HUES48 (cell line): ENCODE results near the gene ZKSCAN7.
A peak's percentile ranks its signal among the peaks of the same experiment; 100 is the strongest.

ENCODE experiments used
- H3K27ac ChIP-seq: one replicate; pipeline ENCODE4 v1.7.0; 2013; ENCODE audit warnings: low read depth, low read length, inconsistent platforms
- H3K27me3 ChIP-seq: 2 replicates; pipeline ENCODE4 v1.6.1; 2013; ENCODE audit warnings: mild to moderate bottlenecking, low read length; ENCODE audit not compliant: control insufficient read depth, insufficient read depth
- H3K36me3 ChIP-seq: 2 replicates; pipeline ENCODE4 v1.6.1; 2013; ENCODE audit warnings: low read length; ENCODE audit not compliant: control insufficient read depth, insufficient read depth
- H3K4me1 ChIP-seq: 2 replicates; pipeline ENCODE4 v1.6.1; 2013; ENCODE audit warnings: mild to moderate bottlenecking, low read length; ENCODE audit not compliant: control insufficient read depth, insufficient read depth
- H3K4me3 ChIP-seq: 2 replicates; pipeline ENCODE4 v1.5.1; 2013; ENCODE audit warnings: mild to moderate bottlenecking, low read depth, low read length
- H3K9ac ChIP-seq: 2 replicates; pipeline ENCODE4 v1.6.1; 2013; ENCODE audit warnings: mild to moderate bottlenecking, low read depth, low read length, moderate library complexity
- H3K9me3 ChIP-seq: 2 replicates; pipeline ENCODE4 v1.6.1; 2013; ENCODE audit warnings: low read length; ENCODE audit not compliant: control insufficient read depth, insufficient read depth

Gene ZKSCAN7

GRCh38 chr3:44554626-44555592, at the start of gene ZKSCAN7:
TSS of gene ZKSCAN7 (plus strand) at chr3:44555193. CDS start at chr3:44557048, 1,855 bp downstream.
- H3K27me3 ChIP-seq, result peaks cover 27% of the 10 kb centered on the region
- peaks cover 9% of the 10 kb centered on the region for H3K4me1 ChIP-seq
- peaks cover 4% of the 10 kb centered on the region for H3K9me3 ChIP-seq
- H3K4me3 ChIP-seq, result peak within 1 kb of the TSS; percentile 87
- peaks cover 25% of the 10 kb centered on the region for H3K36me3 ChIP-seq
- peak within 1 kb of the TSS; percentile 79 for H3K9ac ChIP-seq
- peak within 1 kb of the TSS; percentile 55 for H3K27ac ChIP-seq

- Histone ChIP-seq H3K4me1 (peaks cover 18% of the 10 kb centered on the region; the same call in 1 of the 2 replicates), H3K36me3 (peaks cover 8% of the 10 kb centered on the region), H3K9ac (no peak overlapping the region), H3K27me3 (no peaks in the 10 kb centered on the region), H3K27ac (peak overlapping the region; percentile 55), H3K4me3 (no peak overlapping the region), H3K9me3 (peaks cover 6% of the 10 kb centered on the region)
These were observed 48.4 kb upstream of the ZKSCAN7 start for GRCh38 chr3:44506556-44506955.

- Histone ChIP-seq H3K27me3 (no peaks in the 10 kb centered on the region), H3K4me3 (no peak overlapping the region), H3K27ac (peak overlapping the region; percentile 55), H3K4me1 (peaks cover 20% of the 10 kb centered on the region; the same call in 1 of the 2 replicates), H3K9ac (no peak overlapping the region), H3K36me3 (0 out of 2 replicates have a peak, but pooled peaks cover 4% of the 10 kb centered on the region), H3K9me3 (peaks cover 2% of the 10 kb centered on the region; the same call in 1 of the 2 replicates)
These were observed 48.0 kb upstream of the ZKSCAN7 start for GRCh38 chr3:44506961-44507360.

- peak overlapping the region; percentile 98 for H3K4me3 ChIP-seq
- H3K9me3 ChIP-seq, result no peaks in the 10 kb centered on the region
- peaks cover 25% of the 10 kb centered on the region; the same call in 1 of the 2 replicates for H3K4me1 ChIP-seq
- no peaks in the 10 kb centered on the region for H3K27me3 ChIP-seq
- no peaks in the 10 kb centered on the region for H3K36me3 ChIP-seq
- no peak overlapping the region for H3K9ac ChIP-seq
- no peak overlapping the region for H3K27ac ChIP-seq
These were observed 45.5 kb upstream of the ZKSCAN7 start for GRCh38 chr3:44509393-44509921.

GRCh38 chr3:44510000-44510368, 45.0 kb upstream of the ZKSCAN7 start:
- Histone ChIP-seq H3K27me3 (no peaks in the 10 kb centered on the region), H3K4me1 (peaks cover 25% of the 10 kb centered on the region; the same call in 1 of the 2 replicates)

GRCh38 chr3:44511238-44511566, 43.8 kb upstream of the ZKSCAN7 start:
- H3K4me1 ChIP-seq, result peaks cover 25% of the 10 kb centered on the region; the same call in 1 of the 2 replicates
- no peaks in the 10 kb centered on the region for H3K36me3 ChIP-seq
- no peaks in the 10 kb centered on the region for H3K9me3 ChIP-seq
- peak overlapping the region; percentile 81; the same call in 1 of the 2 replicates for H3K9ac ChIP-seq
- peak overlapping the region; percentile 86 for H3K27ac ChIP-seq
- H3K27me3 ChIP-seq, result no peaks in the 10 kb centered on the region
- H3K4me3 ChIP-seq, result peak overlapping the region; percentile 98

More at GRCh38 chr3:44510000-44510368, 45.0 kb upstream of the ZKSCAN7 start:
- peak overlapping the region; percentile 74 for H3K9ac ChIP-seq
- no peaks in the 10 kb centered on the region for H3K9me3 ChIP-seq
- H3K36me3 ChIP-seq, result no peaks in the 10 kb centered on the region
- peak overlapping the region; percentile 98 for H3K4me3 ChIP-seq
- peak overlapping the region; percentile 76 for H3K27ac ChIP-seq

- no peak overlapping the region for H3K27ac ChIP-seq
- no peaks in the 10 kb centered on the region for H3K27me3 ChIP-seq
- H3K9ac ChIP-seq, result no peak overlapping the region
- no peak overlapping the region for H3K4me3 ChIP-seq
- no peaks in the 10 kb centered on the region for H3K36me3 ChIP-seq
- peaks cover 17% of the 10 kb centered on the region; the same call in 1 of the 2 replicates for H3K4me1 ChIP-seq
- no peaks in the 10 kb centered on the region for H3K9me3 ChIP-seq
These were observed 41.5 kb upstream of the ZKSCAN7 start for GRCh38 chr3:44513513-44513912.

- Histone ChIP-seq H3K4me1 (peaks cover 15% of the 10 kb centered on the region), H3K27ac (no peak overlapping the region), H3K27me3 (no peaks in the 10 kb centered on the region), H3K36me3 (no peaks in the 10 kb centered on the region), H3K9ac (no peak overlapping the region), H3K9me3 (no peaks in the 10 kb centered on the region), H3K4me3 (no peak overlapping the region)
These were observed 38.8 kb upstream of the ZKSCAN7 start for GRCh38 chr3:44516230-44516629.

GRCh38 chr3:44518782-44519156, 36.2 kb upstream of the ZKSCAN7 start:
- Histone ChIP-seq H3K27ac (no peak overlapping the region), H3K4me3 (no peak overlapping the region), H3K27me3 (no peaks in the 10 kb centered on the region), H3K9ac (no peak overlapping the region), H3K9me3 (no peaks in the 10 kb centered on the region), H3K36me3 (no peaks in the 10 kb centered on the region), H3K4me1 (peaks cover 7% of the 10 kb centered on the region; the same call in 1 of the 2 replicates)

GRCh38 chr3:44521721-44522120, 33.3 kb upstream of the ZKSCAN7 start:
- H3K27me3 ChIP-seq, result no peaks in the 10 kb centered on the region

GRCh38 chr3:44522494-44522933, 32.5 kb upstream of the ZKSCAN7 start:
- Histone ChIP-seq H3K9ac (no peak overlapping the region), H3K9me3 (no peaks in the 10 kb centered on the region), H3K36me3 (no peaks in the 10 kb centered on the region), H3K27ac (no peak overlapping the region), H3K27me3 (no peaks in the 10 kb centered on the region), H3K4me1 (peaks cover 7% of the 10 kb centered on the region; the same call in 1 of the 2 replicates), H3K4me3 (no peak overlapping the region)

More at GRCh38 chr3:44521721-44522120, 33.3 kb upstream of the ZKSCAN7 start:
- Histone ChIP-seq H3K4me3 (no peak overlapping the region), H3K4me1 (peaks cover 7% of the 10 kb centered on the region; the same call in 1 of the 2 replicates), H3K9me3 (no peaks in the 10 kb centered on the region), H3K9ac (no peak overlapping the region), H3K36me3 (no peaks in the 10 kb centered on the region), H3K27ac (no peak overlapping the region)
